C4-2B (cell line): ENCODE data around the gene KIAA2012.

Experiments used
- H3K27ac ChIP-seq: fragments of 450-650 bp; 2 replicates; pipeline ENCODE4 v1.5.1; 2017
- ZFX ChIP-seq: fragments of 450-650 bp; IDR thresholded peaks from 2 replicates; pipeline ENCODE4 v1.6.1; 2017
- TF ChIP-seq, protein P1 (sequence below): fragments of 450-650 bp; conservative IDR thresholded peaks from 2 replicates; pipeline ENCODE4 v1.5.1; 2017; ENCODE audit warnings: mild to moderate bottlenecking

The KIAA2012 gene

DNA sequence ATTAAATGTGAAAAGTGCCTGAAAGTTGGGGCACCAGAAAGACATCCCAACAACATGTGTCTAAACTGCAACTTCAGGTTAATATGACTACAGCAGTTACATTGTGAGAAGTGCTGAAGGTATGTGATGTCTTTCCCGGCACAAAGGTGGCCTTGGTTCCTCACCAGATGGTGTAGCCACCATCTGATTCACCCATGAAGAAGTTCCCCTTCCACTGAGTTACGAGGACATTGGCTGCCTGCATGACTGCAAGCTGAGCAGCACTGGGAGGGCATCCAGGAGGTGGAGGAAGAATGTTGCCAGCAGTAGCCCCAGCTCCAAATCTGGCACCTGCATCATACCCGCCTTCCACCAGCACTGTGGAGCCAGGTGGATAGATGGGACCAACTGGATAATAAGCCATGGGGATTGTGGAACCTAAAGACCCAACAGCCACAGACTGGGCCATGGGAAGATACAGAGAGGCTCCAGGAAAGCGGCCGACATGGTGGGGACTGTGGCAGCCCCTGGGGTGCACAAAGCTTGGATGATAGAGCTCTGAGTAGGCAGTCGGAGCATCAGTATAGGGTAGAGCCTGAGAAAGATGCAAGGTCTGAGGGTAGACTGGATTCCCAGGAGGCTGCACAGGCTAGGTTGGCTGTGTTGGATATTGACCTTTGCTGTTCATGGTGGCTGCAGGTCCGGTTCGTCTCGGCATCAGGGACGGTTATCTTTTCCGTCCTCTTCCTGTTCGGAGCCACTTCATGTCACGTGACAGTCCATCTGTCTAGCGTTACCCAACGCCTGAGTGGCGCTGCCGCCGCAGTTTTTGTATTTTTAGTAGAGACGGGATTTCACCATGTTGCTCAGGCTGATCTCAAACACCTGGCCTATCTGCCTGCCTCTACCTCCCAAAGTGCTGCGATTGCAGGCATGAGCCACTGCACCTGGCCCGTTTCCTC, 128.4 kb downstream of the KIAA2012 start:
- H3K27ac ChIP-seq, result no peak overlapping the region
- TF ChIP-seq, protein P1, sequence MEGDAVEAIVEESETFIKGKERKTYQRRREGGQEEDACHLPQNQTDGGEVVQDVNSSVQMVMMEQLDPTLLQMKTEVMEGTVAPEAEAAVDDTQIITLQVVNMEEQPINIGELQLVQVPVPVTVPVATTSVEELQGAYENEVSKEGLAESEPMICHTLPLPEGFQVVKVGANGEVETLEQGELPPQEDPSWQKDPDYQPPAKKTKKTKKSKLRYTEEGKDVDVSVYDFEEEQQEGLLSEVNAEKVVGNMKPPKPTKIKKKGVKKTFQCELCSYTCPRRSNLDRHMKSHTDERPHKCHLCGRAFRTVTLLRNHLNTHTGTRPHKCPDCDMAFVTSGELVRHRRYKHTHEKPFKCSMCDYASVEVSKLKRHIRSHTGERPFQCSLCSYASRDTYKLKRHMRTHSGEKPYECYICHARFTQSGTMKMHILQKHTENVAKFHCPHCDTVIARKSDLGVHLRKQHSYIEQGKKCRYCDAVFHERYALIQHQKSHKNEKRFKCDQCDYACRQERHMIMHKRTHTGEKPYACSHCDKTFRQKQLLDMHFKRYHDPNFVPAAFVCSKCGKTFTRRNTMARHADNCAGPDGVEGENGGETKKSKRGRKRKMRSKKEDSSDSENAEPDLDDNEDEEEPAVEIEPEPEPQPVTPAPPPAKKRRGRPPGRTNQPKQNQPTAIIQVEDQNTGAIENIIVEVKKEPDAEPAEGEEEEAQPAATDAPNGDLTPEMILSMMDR, result no peak
- TF ChIP-seq ZFX, result no peak

DNA sequence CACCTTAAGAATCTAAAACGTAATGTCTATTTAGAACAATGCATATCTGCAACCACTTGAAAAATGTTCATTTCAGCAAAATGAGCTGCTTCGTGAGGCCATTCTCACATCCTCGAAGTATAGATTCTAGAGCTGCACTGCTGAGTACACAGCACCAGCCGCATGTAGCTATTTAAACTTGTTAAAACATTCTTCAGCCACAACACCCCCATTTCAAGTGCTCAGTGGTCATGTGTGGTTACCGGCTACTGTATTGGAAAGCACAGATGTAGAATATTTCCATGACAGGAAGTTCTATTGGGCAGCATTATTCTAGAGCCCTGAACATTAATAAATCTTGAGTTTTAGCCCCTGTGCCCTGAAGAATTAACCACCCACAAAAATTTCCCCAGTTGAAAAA, 130.3 kb downstream of the KIAA2012 start:
- TF ChIP-seq ZFX, result no peak
- TF ChIP-seq, protein P1, result no peak
- no peak overlapping the region for H3K27ac ChIP-seq

DNA sequence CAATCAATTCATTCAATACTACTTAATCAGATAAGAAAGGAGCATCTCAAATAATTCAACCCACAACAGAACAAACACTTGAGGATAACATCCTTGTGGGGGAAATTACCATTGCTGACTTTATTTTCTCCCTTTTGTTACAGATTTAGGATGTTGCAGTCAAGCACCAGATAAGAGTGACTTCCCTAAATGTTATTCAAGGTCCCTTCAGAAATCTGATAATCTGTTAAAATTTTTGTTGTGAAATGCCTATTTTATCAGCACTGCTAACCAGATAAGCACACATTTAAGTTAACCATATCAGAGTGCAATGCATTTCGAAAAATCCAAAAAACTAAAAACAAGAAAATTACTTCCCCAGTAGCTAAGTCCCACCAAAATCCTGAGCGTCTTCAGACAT, 131.8 kb downstream of the KIAA2012 start:
- no peak for TF ChIP-seq ZFX
- H3K27ac ChIP-seq, result no peak overlapping the region

DNA sequence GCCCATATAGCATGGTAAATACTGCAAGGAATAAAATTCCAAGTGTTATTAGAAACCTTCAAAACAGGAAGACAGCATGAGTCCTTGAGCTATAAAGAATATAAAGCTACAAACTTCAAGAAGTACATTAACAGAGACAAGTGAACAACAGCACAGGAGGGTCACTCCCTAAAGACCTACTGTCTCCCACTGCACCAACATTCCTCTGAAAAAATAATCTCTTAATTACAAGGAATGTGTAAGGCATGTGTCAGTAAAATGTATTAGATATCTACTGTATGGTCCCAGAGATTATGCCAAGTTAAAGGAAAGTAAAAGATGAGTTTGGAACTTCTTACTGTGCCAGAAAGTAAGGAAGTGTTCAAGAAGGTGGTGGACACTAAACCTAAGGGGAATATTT, 135.5 kb downstream of the KIAA2012 start:
- H3K27ac ChIP-seq, result no peak overlapping the region
- TF ChIP-seq, protein P1, result no peak

DNA sequence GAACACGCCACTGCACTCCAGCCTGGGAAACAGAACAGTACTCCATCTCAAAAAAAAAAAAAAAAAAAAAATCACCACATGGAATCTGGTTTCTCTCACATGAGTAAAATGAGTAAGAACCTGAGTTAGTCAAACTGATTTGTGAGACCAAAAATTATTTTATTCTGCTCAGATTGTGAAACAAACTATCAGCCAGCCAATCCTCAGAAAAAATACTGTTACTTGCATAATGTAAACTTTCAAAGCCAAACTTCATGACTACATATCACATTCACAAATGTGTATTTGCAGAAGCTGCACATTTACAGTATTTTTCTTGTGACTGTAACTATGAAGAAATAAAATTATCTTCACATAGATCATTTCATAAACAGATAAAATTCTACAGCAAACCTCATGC, 142.1 kb downstream of the KIAA2012 start:
- no peak for TF ChIP-seq ZFX
- TF ChIP-seq, protein P1, result no peak
- no peak overlapping the region for H3K27ac ChIP-seq

DNA sequence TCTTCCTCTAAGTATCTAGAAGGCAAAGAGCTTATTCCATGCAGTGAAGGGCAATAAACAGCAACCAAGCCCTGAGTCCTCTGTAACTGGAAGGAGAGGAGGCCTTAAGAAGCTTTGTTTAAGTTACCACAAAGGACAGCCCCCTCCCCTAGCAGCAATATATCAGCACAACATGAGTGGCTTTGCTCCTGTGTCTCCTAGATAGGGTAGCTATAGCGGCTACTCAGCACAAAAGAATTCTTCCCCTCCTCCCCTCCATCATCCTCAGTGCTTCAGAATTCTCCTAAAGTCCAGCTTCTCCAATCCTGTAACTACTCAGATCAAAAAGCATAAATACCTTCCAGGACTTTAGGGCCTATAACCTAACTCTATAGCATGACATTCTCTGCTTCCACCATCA, 148.8 kb downstream of the KIAA2012 start:
- H3K27ac ChIP-seq, result no peak overlapping the region
- TF ChIP-seq, protein P1, result no peak

DNA sequence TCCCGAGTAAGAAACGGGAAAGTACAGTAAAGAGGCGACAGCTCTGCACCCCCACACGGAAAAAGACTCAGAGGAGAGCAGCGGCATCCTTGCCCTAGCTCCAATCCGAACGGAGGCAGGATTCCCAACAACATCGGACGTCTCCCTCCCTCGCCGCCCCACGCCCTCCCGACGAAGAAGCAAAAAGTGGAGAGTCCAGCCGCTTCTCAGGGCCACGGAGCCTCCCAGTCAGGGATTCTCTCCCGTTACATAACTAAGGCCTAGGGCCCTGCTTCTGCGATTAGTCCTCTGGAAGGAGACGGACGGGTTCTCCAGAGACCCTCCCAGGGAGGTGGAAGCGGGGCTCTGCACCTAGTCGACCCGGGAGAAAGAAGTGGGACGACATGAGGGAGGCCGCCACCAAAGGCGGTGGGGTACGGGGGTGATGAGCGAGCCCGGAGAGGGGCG, 164.8 kb downstream of the KIAA2012 start:
- peak overlapping the region; percentile 73 for H3K27ac ChIP-seq
- TF ChIP-seq ZFX, result peak; percentile 45
- TF ChIP-seq, protein P1, result no peak
